ENCODE results near the gene CEP128. TPM values are rescaled to one million over a fixed set of nuclear protein-coding genes. Genes with fewer than 3 reads are reported as not detected.

CEP128 gene
- total RNA-seq, 1 donor from 2014 or later = 9.7 TPM

- Mint-ChIP-seq H3K4me1 (ENCODE audit: unreplicated experiment) (peaks cover 34% of the 10 kb centered on the region), H3K36me3 (ENCODE audit: unreplicated experiment) (peaks cover 9% of the 10 kb centered on the region), H3K4me3 (ENCODE audit: unreplicated experiment) (no peak overlapping the region), H3K27ac (ENCODE audit: unreplicated experiment) (peak overlapping the region; percentile 29), H3K9me3 (ENCODE audit: unreplicated experiment) (peaks cover 5% of the 10 kb centered on the region), H3K27me3 (ENCODE audit: unreplicated experiment) (no peaks in the 10 kb centered on the region)
- DNase-seq (ENCODE audit: extremely low spot score, unreplicated experiment) = no peak
- TF ChIP-seq CTCF (IDR thresholded peaks at IDR 0.05) = no peak
These were observed 356.6 kb downstream of the CEP128 start for GRCh38 chr14:80584744-80585505.

- no peak for TF ChIP-seq CTCF (IDR thresholded peaks at IDR 0.05)
- Mint-ChIP-seq H3K4me3 (ENCODE audit: unreplicated experiment) (no peak overlapping the region), H3K4me1 (ENCODE audit: unreplicated experiment) (peaks cover 22% of the 10 kb centered on the region), H3K27ac (ENCODE audit: unreplicated experiment) (no peak overlapping the region), H3K9me3 (ENCODE audit: unreplicated experiment) (no peaks in the 10 kb centered on the region), H3K36me3 (ENCODE audit: unreplicated experiment) (peaks cover 4% of the 10 kb centered on the region), H3K27me3 (ENCODE audit: unreplicated experiment) (no peaks in the 10 kb centered on the region)
- no peak for DNase-seq (ENCODE audit: extremely low spot score, unreplicated experiment)
These were observed 363.9 kb downstream of the CEP128 start for GRCh38 chr14:80577599-80577998.

- TF ChIP-seq CTCF (IDR thresholded peaks at IDR 0.05) = no peak
- no peak overlapping the region for H3K27ac Mint-ChIP-seq (ENCODE audit: unreplicated experiment)
- H3K36me3 Mint-ChIP-seq (ENCODE audit: unreplicated experiment) = peaks cover 4% of the 10 kb centered on the region
- peaks cover 15% of the 10 kb centered on the region for H3K4me1 Mint-ChIP-seq (ENCODE audit: unreplicated experiment)
- DNase-seq (ENCODE audit: extremely low spot score, unreplicated experiment) = no peak
- no peaks in the 10 kb centered on the region for H3K9me3 Mint-ChIP-seq (ENCODE audit: unreplicated experiment)
- no peaks in the 10 kb centered on the region for H3K27me3 Mint-ChIP-seq (ENCODE audit: unreplicated experiment)
- H3K4me3 Mint-ChIP-seq (ENCODE audit: unreplicated experiment) = no peak overlapping the region
These were observed 365.1 kb downstream of the CEP128 start for GRCh38 chr14:80576401-80576800.

- Mint-ChIP-seq H3K4me3 (ENCODE audit: unreplicated experiment) (no peak overlapping the region), H3K27ac (ENCODE audit: unreplicated experiment) (no peak overlapping the region), H3K4me1 (ENCODE audit: unreplicated experiment) (peaks cover 15% of the 10 kb centered on the region), H3K36me3 (ENCODE audit: unreplicated experiment) (peaks cover 4% of the 10 kb centered on the region), H3K27me3 (ENCODE audit: unreplicated experiment) (no peaks in the 10 kb centered on the region), H3K9me3 (ENCODE audit: unreplicated experiment) (no peaks in the 10 kb centered on the region)
- no peak for DNase-seq (ENCODE audit: extremely low spot score, unreplicated experiment)
- no peak for TF ChIP-seq CTCF (IDR thresholded peaks at IDR 0.05)
These were observed 365.8 kb downstream of the CEP128 start for GRCh38 chr14:80575763-80576162.

GRCh38 chr14:80572666-80573065 is 368.9 kb downstream of the CEP128 start:
- no peaks in the 10 kb centered on the region for H3K27me3 Mint-ChIP-seq (ENCODE audit: unreplicated experiment)
- H3K36me3 Mint-ChIP-seq (ENCODE audit: unreplicated experiment) = peaks cover 4% of the 10 kb centered on the region
- H3K9me3 Mint-ChIP-seq (ENCODE audit: unreplicated experiment) = no peaks in the 10 kb centered on the region
- H3K4me1 Mint-ChIP-seq (ENCODE audit: unreplicated experiment) = peaks cover 23% of the 10 kb centered on the region
- no peak overlapping the region for H3K4me3 Mint-ChIP-seq (ENCODE audit: unreplicated experiment)
- H3K27ac Mint-ChIP-seq (ENCODE audit: unreplicated experiment) = no peak overlapping the region
- DNase-seq (ENCODE audit: extremely low spot score, unreplicated experiment) = no peak
- TF ChIP-seq CTCF (IDR thresholded peaks at IDR 0.05) = no peak
